Adrenal gland (tissue), 12 donors: ENCODE measurements around the gene CAMK2D. TPM values are rescaled to one million over a fixed set of nuclear protein-coding genes. Genes with fewer than 3 reads are reported as not detected.

Experiments used
- DNase-seq, 7 donors: peaks; one replicate each; pipeline ENCODE4 v3.0.0-alpha.2; 2019 to 2020
- H3K27ac ChIP-seq, 5 donors: fragments of 200-600 bp; sonication (generic) in 4 of 5; 1 replicate in 3 of 5; 2 replicates in 2 of 5; pipeline versions ENCODE4 v1.5.1 to v1.8.0; 2016 to 2020; ENCODE audit warnings: mild to moderate bottlenecking in 1 of 5
- H3K27me3 ChIP-seq: fragments of 200-600 bp; 2 replicates; pipeline ENCODE4 v1.8.0; 2021
- H3K36me3 ChIP-seq, 2 donors: fragments of 200-600 bp; replicated peaks in 1 of 2; 1 replicate in 1 of 2; 2 replicates in 1 of 2; pipeline versions ENCODE4 v1.5.1 to v1.8.0; 2018 to 2022
- H3K4me1 ChIP-seq, 2 donors: fragments of 200-600 bp; replicated peaks in 1 of 2; 1 replicate in 1 of 2; 2 replicates in 1 of 2; pipeline versions ENCODE4 v1.5.1 to v1.8.0; 2018 to 2021
- H3K4me3 ChIP-seq, 4 donors: fragments of 200-600 bp; sonication (generic) in 3 of 4; one replicate each; pipeline ENCODE4 v1.5.1; 2016 to 2018
- H3K9me3 ChIP-seq, 3 donors: fragments of 200-600 bp; sonication (generic) in 1 of 3; replicated peaks in 1 of 3; 1 replicate in 2 of 3; 2 replicates in 1 of 3; pipeline versions ENCODE4 v1.5.1 to v1.8.0; 2016 to 2021
- POLR2A ChIP-seq, 2 donors: fragments of 450-650 bp; IDR thresholded peaks; one replicate each; pipeline ENCODE4 v1.6.1; 2017; ENCODE audit warnings: antibody characterized with exemption in 2 of 2, mild to moderate bottlenecking in 2 of 2, moderate library complexity in 1 of 2
- WGBS, 4 donors: extraction: QIAGEN DNeasy Blood & Tissue Kit in 2 of 4; methylation state at CpG; one replicate each; pipeline versions ENCODE4 v1.1.5 to v1.1.7; 2013 to 2017; 5-methylcytosine and 5-hydroxymethylcytosine counted together
- intact Hi-C, 2 donors: fragments of 100-400 bp; cut with DNase I; formaldehyde crosslinking; loops; one replicate each; pipeline versions ENCODE4 v1.14.1 to v1.15.0; 2022 to 2023
- polyA plus RNA-seq, 3 donors: library from polyadenylated mRNA; stranded (reverse); fragments of 200-250 nt in 2 of 3; fragments of 350-450 nt in 1 of 3; fragmentation: Illumina TruSeq in 1 of 3; extraction: RNeasy Lipid Tissue Mini Kit (QIAGEN cat#74804) in 1 of 3; gene quantifications; one replicate each; pipeline ENCODE4 v1.2.3, GENCODE V29; 2013 to 2014
- total RNA-seq, 9 donors: library from RNA; depleted of rRNA in 4 of 9; stranded (reverse); fragments of >200 nt in 4 of 9; fragments of 120-200 nt in 1 of 9; fragmentation: NEBNext Ultra II Directional in 1 of 9; extraction: Animal tissue kit (Norgen Biotek cat#: 25700) in 1 of 9; gene quantifications; one replicate each; pipeline versions ENCODE4 v1.1.0 to v1.2.4, GENCODE V29; 2013 to 2023
- TF ChIP-seq, protein P1 (sequence below), 6 experiments: fragments of 450-650 bp in 4 of 6; fragments of 200-600 bp in 2 of 6; sonication (generic) in 1 of 6; IDR thresholded peaks; 1 replicate in 5 of 6; 2 replicates in 1 of 6; pipeline versions ENCODE4 v1.5.1 to v1.8.0; 2016 to 2021; ENCODE audit warnings: antibody characterized with exemption in 6 of 6, mild to moderate bottlenecking in 2 of 6, moderate library complexity in 1 of 6
- donor health status: healthy with polysubstance abuse.
- donor health status: Bipolar disorder and iron deficiency.
- donor health status: DM: yes; HTN: yes; CAD: no.
- donor health status: DM: no; HTN: no; CAD: no.
- donor health status: DM: no; HTN: no; CAD: no.
- donor health status: DM: yes; HTN: yes; CAD: no.

The CAMK2D gene
- total and polyA plus RNA-seq, 12 donors, result 7.6 to 83.9 (median 33.6) TPM

DNA sequence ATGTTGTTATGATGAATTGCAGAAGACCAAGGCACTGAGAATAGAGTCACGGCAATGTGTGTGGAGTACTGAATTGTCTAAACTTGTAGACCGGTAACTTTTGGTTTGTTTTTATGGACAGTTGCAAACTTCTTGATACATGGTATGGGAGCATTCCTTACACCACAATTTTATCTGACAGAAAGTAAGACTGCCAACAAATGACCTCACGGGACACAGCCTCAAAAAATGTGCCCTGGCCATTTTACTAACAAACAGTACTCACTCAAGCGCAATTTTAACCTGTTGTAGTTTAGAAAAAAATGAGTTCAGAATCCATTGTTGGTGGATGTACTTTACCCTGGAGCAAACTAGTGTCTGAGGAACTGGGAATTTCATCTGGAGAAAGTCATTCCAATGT, 321.2 kb downstream of the CAMK2D start:
- DNase-seq, result no peak
- Histone ChIP-seq H3K27me3 (no peaks in the 10 kb centered on the region), H3K4me1 (peaks cover 7 to 25% of the 10 kb centered on the region in 2 donors), H3K9me3 (no peaks in the 10 kb centered on the region), H3K4me3 (no peak overlapping the region), H3K36me3 (no peaks in the 10 kb centered on the region), H3K27ac (no peak overlapping the region)
- TF ChIP-seq, protein P1, sequence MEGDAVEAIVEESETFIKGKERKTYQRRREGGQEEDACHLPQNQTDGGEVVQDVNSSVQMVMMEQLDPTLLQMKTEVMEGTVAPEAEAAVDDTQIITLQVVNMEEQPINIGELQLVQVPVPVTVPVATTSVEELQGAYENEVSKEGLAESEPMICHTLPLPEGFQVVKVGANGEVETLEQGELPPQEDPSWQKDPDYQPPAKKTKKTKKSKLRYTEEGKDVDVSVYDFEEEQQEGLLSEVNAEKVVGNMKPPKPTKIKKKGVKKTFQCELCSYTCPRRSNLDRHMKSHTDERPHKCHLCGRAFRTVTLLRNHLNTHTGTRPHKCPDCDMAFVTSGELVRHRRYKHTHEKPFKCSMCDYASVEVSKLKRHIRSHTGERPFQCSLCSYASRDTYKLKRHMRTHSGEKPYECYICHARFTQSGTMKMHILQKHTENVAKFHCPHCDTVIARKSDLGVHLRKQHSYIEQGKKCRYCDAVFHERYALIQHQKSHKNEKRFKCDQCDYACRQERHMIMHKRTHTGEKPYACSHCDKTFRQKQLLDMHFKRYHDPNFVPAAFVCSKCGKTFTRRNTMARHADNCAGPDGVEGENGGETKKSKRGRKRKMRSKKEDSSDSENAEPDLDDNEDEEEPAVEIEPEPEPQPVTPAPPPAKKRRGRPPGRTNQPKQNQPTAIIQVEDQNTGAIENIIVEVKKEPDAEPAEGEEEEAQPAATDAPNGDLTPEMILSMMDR (IDR thresholded peaks at IDR 0.05), result no peak
- no peak for TF ChIP-seq POLR2A (IDR thresholded peaks at IDR 0.05)
- intact Hi-C loops, result no loop called here
- WGBS, 4 donors, result 88 to 96% (median 93%) methylated on average over 4 of the region's 4 CpGs

DNA sequence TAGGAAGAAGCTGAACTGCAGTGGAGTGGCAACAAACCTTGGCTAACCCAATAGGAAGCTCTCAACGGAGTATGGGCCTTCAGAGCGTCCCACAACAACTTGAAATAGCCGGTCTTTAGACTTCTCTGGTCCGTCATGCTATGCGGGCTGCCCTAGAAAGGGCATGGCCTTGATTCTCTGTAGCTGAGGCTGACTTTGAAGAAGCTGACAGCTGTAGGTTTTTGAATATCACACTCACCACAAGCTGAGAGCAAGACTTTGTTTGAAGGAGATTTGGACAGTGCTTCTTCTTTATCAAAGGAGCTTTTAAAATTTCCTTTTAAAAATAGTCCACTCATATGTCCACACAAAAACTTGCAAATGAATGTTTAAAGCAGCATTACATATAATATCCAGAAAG, 322.9 kb downstream of the CAMK2D start:
- intact Hi-C loops, result no loop called here
- TF ChIP-seq, protein P1 (IDR thresholded peaks at IDR 0.05), result no peak
- WGBS, 4 donors, result 51 to 80% (median 67%) methylated on average over 5 of the region's 5 CpGs
- H3K27me3 ChIP-seq, result no peaks in the 10 kb centered on the region
- peaks cover 0 to 13% of the 10 kb centered on the region in 2 donors for H3K4me1 ChIP-seq
- no peaks in the 10 kb centered on the region for H3K9me3 ChIP-seq
- no peak for DNase-seq
- H3K4me3 ChIP-seq, result no peak overlapping the region
- H3K36me3 ChIP-seq, result no peaks in the 10 kb centered on the region
- H3K27ac ChIP-seq, result no peak overlapping the region

DNA sequence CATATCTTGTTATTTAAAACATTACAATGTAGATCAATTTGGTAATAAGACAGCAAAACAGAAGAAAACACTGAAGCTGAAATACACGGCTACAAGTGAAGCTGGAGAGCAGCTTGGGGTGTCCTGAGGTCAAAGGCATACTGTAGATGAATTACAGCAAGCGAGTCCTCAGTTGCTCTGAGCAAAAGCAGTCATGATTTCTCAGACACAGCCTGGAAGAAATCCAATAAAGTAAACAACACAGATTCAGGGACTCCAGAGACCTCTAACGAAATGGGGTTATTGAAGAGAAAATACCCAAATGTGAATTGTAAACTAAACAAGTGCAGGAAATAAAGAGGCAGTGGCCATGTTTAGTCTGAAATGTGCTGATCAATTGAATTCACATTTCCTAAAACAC, 324.4 kb downstream of the CAMK2D start:
- no peak for TF ChIP-seq POLR2A (IDR thresholded peaks at IDR 0.05)
- TF ChIP-seq, protein P1 (IDR thresholded peaks at IDR 0.05), result no peak
- no peak overlapping the region for H3K27ac ChIP-seq

DNA sequence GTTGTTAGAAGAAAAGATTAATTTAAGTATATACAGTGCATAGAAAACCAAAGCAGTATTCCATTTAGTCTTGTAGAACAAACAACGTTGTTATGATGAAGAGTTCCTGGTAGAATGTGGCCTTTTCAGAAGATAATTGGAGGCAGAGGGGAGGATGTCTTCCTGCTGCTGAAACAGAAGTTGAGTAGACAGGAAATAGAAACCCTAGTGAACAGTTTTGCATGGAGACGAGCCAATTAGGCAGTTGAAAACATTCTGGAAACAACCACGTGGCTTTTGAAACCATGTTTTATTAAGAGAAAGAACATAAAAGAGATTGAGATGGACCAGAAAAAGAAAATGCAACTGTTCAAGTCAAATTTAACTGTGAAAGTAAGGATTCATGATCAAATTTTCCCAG, 325.2 kb downstream of the CAMK2D start:
- no peaks in the 10 kb centered on the region for H3K27me3 ChIP-seq
- H3K36me3 ChIP-seq, result no peaks in the 10 kb centered on the region
- H3K9me3 ChIP-seq, result no peaks in the 10 kb centered on the region
- H3K4me3 ChIP-seq, result no peak overlapping the region
- DNase-seq, result no peak
- peak overlapping the region in 3 of 5 donors; percentile 1 to 53 (median 40) for H3K27ac ChIP-seq
- H3K4me1 ChIP-seq, result peaks cover 0 to 13% of the 10 kb centered on the region in 2 donors
- intact Hi-C loops, result no loop called here
- 17 to 36% (median 29%) methylated on average over 3 of the region's 3 CpGs for WGBS, 4 donors
- TF ChIP-seq, protein P1 (IDR thresholded peaks at IDR 0.05), result no peak
- no peak for TF ChIP-seq POLR2A (IDR thresholded peaks at IDR 0.05)

More for the DNA sequence above, 324.4 kb downstream of the CAMK2D start:
- Histone ChIP-seq H3K4me1 (peaks cover 0 to 13% of the 10 kb centered on the region in 2 donors), H3K36me3 (no peaks in the 10 kb centered on the region), H3K4me3 (no peak overlapping the region), H3K9me3 (no peaks in the 10 kb centered on the region), H3K27me3 (no peaks in the 10 kb centered on the region)
- WGBS, 4 donors, result 63 to 83% (median 74%) methylated on average over 3 of the region's 3 CpGs
- DNase-seq, result no peak
- intact Hi-C loops, result no loop called here
